Kidney glomerular epithelial cell (primary cell): ENCODE data around the gene LDLRAD4.

Source experiments
- DNase-seq: peaks from one replicate; lab custom pipeline; 2025; lab: John Stamatoyannopoulos, UW

LDLRAD4 gene

GRCh38 chr18:13265911-13266217 lies 47.3 kb downstream of the LDLRAD4 start:
- DNase-seq = no peak

GRCh38 chr18:13266218-13267100 lies 47.9 kb downstream of the LDLRAD4 start:
- DNase-seq = no peak

- DNase-seq = no peak
These were observed 48.9 kb downstream of the LDLRAD4 start for GRCh38 chr18:13267431-13267873.

DNA sequence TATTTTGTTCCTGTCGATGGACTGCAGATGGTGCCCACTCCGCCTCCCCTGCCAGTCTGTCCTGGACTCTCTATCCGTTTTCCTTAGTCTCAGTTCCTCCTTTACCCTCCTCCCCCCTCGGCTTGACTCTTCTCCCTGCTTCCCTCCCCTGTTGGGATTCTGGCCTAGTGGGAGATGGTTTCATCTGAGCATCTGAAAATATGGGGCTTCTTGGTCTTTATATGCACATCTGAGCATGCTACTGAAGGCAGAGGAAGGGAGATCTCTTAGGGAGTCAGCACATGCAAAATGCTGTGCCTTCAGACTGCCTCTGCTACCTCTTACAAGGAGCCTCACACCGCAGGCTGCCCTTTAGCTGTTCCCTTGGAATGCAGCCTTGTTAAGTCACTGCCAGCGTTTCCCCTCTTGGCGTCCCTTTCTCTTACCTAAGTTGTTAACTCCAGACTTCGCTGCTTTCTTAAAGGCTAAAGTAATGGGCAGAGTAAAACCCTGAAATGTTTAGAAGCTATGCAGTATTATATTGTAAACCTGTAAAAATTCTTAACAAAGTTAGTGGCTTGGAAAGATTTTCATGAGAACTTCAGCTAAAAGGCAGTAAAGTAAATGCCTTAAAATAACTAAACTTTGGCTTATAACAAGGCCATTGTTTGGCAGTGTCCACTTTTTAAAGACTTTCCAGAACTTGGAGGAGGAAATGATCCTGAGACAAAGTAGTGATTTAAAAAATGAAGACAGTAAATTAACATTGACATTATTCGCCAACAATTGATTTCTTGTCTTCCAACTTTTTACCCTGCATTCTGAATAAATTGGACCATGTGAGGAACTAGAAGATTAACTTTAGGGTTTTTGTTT lies 49.8 kb downstream of the LDLRAD4 start:
- DNase-seq = no peak

GRCh38 chr18:13269013-13269280 lies 50.4 kb downstream of the LDLRAD4 start:
- DNase-seq = no peak

DNA sequence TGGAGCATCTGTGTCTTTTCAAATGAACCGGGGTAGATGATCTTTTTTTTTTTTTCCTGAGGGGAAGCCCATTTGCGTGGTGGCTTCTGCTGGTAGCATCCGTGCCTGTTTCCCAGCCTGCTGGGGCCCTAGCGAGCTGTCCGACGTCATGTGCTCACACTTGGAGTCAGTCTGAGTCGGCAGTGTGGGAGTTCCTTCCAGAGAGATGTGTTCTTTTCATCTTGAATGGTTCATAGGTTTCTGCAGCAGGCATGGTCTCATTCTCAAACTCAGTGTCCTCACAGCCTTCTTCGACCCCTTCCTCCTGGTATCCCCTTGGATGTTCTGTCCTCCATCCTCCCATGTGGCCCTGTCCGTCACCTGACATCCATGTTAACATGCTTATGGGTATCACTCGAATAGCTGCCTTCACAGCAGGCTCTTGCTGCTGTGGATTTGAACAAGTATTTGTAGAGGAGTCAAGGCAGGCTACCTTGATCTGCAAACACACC lies 51.0 kb downstream of the LDLRAD4 start:
- DNase-seq = peak; percentile 39

GRCh38 chr18:13270279-13270855 lies 51.8 kb downstream of the LDLRAD4 start:
- no peak for DNase-seq

DNA sequence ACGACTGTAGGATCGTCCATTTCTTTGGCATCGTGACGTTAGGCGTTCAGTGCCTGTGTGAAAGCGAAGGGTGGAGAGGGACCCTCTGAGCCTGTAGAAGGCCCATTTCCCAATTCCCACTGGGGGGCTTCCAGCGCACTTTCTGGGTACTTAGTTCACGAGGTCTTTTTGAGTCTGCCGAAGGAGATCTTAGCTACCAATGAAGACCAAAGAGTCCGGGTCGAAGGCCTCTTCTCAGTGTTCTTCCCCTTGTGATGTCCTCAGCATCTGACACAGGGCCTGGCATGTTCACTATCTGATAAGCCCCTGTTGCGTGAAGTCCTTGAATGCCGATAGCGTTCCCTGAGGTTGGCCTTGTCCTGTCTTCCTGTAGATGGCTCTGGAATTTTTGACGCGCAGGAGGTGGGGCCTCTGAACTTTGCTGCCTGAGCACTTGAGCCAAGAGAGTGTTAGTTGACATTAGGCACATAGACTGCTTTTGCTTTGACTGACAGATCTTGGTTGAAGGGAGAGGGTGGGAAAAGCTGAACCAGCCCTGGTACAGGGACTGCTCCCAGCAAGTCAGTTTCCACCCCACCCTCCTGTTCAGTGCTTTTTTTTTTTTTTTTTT lies 52.8 kb downstream of the LDLRAD4 start:
- DNase-seq = no peak

DNA sequence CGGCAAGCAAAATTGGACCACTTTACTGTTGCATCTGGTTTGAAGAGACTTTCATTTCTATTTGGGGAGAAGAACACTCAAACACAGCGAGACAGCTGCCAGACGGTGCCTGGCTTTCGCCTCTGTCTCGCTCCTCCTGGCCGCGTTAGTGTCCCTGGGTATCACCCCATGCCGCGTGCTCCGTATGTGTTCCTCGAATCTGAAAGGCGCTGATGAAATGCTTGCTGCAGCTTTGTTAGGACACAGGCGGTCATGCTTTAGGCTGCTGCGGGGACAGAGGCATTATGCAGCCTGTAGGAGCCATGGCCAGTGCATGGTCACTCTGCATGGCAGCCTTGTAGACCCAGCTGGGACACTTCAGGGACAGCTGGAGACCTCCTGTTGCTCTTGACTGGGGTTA lies 53.9 kb downstream of the LDLRAD4 start:
- no peak for DNase-seq

- DNase-seq = no peak
These were observed 55.2 kb downstream of the LDLRAD4 start for GRCh38 chr18:13273800-13274199.

DNA sequence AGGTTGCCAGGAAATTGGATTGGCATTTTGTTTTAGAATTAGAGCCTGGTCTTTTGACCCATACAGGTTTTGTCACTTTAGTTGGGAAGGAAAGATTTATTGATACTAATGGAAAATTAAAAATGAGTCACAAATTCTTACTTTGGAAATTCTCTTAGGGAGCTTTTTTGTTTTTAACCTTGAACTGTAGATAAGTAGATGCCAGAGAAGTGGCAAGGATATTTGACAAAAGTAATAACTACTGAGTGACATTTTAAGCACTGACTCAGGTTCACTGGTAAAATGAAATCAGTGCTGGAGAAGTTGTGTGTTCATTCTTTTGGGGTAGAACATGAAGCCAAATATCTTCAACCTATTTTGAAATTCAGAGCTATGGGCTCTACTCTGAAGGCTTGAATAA lies 56.5 kb downstream of the LDLRAD4 start:
- no peak for DNase-seq

DNA sequence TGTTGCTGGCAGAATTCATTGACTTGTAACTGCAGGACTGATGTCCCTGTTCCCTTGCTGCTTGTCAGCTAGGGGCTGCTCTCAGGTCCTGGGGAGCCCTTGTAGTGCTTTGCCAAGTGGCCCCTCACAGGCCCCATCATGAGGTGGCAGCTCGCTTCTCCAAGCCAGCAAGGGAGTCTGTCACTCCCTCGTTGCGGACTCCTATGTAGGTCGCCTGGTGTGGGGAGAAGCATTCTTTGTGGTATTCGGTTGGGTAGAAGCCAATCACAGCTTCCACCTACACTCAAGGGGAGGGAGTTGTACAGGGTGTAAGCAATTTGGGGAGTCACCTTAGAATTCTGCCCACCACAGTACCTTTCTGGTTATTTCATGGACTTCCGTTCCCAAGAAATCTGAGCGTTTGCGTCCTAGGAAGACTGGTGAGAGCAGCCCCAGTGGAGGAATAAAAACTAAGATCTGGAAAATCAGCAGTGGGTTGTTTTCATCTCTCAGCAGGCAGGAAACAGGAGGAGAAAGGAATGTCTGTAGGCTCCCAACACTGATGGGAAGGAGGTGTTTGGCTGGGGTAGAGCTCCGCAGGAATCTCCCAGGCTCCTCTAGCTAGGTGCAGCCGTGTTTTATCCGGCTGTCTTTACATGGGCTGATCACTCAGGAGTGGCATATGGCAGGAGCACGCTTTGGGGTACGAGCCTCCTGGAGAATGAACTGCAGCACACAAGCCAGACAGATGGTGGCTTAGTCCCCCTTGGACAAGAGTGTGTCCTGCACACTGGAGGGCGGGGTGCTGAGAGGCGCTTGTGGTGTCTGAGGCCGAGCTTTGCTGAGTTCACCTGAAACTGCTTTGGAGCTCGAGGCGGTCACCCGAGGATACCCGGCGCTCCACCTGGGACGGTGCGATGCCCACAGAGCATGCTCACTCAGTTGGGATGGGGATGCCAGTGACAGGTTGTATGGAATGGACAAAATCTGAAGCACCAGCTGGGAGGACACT lies 58.3 kb downstream of the LDLRAD4 start:
- DNase-seq = no peak

DNA sequence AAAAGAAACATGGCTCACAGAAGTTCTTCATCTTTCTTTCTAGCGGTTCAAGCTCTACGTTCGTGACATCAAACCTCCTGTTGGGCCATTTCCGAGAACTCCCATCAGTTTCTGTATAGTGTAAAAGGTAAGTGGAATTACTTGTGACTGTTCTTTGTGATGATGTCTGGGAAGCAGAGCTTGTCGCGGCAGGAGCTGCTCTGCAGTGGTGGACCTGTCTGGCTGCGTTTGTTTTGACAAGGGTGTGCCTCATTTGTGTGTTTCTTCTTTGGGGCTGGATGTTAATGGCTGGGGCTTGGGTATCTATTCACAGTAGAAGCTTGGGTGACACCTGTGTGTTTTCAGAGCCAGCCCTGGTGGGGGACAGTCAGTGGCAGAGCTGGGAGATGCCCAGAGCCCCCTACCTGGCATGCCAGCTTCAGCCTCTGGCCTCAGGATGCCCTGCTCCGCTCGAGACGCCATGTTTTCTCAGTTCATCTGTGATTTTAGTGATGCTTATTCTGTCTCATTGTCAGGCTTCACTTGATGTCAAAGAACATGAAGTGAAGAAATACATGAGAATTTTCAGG lies 59.6 kb downstream of the LDLRAD4 start:
- DNase-seq = no peak

DNA sequence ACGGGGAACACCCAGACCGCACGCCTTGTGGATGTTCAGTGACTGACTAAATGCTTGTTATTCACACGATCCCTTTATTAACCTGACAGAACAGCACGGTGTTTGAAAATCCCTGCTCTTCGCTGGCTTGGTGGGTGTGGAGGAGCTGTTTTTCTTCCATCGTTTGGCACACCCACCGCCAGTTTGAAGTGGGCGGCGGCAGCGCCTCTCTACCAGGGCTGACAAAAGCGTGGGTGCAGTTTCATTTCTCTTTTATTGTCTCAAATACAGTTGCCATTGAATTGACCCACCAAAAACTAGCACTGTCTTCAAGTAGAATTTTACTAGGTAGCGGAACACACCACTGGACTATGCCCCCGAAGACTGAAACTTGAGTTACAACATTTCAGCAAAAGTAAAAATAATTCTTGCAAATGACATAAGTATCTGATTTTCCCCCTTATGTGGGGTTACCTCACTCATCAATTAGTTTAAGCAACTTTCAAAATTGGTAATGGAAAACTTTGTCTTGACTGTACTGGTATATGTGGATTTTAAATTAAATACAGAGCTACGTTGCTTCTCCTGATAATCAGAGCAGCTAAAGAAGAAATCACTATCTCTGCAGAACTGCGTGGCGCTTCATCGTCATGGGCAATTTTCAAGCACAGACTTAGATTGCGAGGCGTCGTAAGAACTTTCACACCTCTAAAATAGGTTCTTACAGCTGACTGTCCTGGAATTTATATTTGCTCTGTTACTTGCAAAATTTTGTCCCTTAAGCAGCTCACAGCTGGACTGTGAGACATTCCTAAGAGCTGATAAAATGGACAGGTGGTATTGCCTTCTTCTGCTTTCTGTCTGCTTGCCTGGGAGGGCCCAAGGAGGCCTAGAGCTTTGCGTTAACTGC lies 60.9 kb downstream of the LDLRAD4 start:
- peak; percentile 24 for DNase-seq

- peak; percentile 68 for DNase-seq
These were observed 61.7 kb downstream of the LDLRAD4 start for GRCh38 chr18:13280070-13280795.

DNA sequence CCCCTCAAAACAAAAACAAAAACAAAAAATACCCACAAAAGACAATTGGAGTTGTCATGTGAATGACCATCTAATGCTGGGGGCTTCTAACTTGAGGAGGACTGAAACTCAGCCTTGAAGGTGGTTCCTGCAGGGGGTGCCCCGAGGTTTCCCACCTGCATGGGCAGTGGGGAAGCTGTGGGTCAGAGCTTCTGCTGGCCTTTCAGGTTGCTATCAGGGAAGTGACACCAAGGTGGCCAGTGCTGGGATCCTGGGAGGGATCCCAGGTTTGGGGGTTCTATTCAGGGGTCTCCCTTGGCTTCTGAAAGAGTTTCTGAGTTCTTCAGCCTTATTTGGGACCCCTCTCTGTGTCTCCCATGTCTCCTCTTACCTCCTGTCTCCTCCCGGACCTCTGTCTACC lies 62.8 kb downstream of the LDLRAD4 start:
- no peak for DNase-seq

GRCh38 chr18:13283746-13284145 lies 65.2 kb downstream of the LDLRAD4 start:
- DNase-seq = no peak

DNA sequence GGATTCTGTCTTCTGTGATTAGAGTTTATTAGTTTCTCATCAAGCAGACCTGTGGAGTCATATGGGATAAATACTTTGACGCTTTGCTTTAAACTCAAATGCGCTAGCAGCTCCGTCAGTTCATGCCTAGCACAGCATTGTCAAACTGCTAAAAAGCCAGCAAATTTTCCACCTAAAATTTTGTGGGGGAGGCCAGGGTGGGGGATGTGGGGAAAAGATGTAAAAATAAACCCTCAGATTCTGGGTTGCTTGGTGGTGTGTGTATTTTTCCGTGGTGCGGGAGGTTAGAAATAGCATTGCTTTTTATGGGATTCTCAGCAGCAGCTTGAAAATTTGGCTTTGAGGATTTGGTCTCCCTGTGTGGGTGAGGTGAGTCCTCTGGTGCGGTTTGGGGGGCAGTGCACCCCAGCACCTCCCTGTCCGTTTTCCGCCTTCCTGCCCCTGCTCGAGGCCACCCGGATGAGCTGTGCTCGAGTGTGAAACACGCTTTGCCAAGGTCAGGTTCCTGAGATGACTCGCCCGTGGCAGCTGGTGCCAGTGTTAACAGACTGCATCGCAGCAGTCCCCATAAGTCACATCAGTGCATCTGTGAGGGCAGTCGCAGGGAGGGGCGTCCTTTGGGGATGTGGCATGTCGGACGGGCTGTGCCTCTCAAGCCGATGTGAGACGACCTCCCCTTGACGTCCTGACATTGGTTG lies 65.9 kb downstream of the LDLRAD4 start:
- DNase-seq = no peak

GRCh38 chr18:13285874-13286273 lies 67.3 kb downstream of the LDLRAD4 start:
- DNase-seq = no peak
